AG08396 (cell line): ENCODE results near the gene ZEB1.
"Not testable (repeated sequence)": the region's sequence is repeated elsewhere in the genome, so short reads cannot be mapped to it uniquely, and the experiment has no call there.

Experiments used
- DNase-seq: peaks from one replicate; pipeline ENCODE4 v3.0.0; 2012; ENCODE audit warnings: low spot score, mixed read lengths

Gene ZEB1

GRCh38 chr10:31368724-31369123, 49.7 kb downstream of the ZEB1 start:
- no peak for DNase-seq

GRCh38 chr10:31372439-31372838, 53.4 kb downstream of the ZEB1 start:
- no peak for DNase-seq

- DNase-seq: no peak
Observed at GRCh38 chr10:31374146-31374696, 55.2 kb downstream of the ZEB1 start.

GRCh38 chr10:31381171-31381570, 62.2 kb downstream of the ZEB1 start:
- DNase-seq: no peak

GRCh38 chr10:31381766-31382316, 62.8 kb downstream of the ZEB1 start:
- no peak for DNase-seq

GRCh38 chr10:31383810-31384588, 65.0 kb downstream of the ZEB1 start:
- DNase-seq: no peak

- no peak for DNase-seq
Observed at GRCh38 chr10:31384589-31384949, 65.6 kb downstream of the ZEB1 start.

GRCh38 chr10:31390804-31391203, 71.8 kb downstream of the ZEB1 start:
- no peak for DNase-seq

GRCh38 chr10:31393844-31394243, 74.8 kb downstream of the ZEB1 start:
- DNase-seq: no peak

- no peak for DNase-seq
Observed at GRCh38 chr10:31395695-31396094, 76.7 kb downstream of the ZEB1 start.

GRCh38 chr10:31396376-31396775, 77.4 kb downstream of the ZEB1 start:
- no peak for DNase-seq

GRCh38 chr10:31397852-31398251, 78.8 kb downstream of the ZEB1 start:
- DNase-seq: no peak

GRCh38 chr10:31399171-31399570, 80.2 kb downstream of the ZEB1 start:
- no peak for DNase-seq

GRCh38 chr10:31399631-31400030, 80.6 kb downstream of the ZEB1 start:
- no peak for DNase-seq

- DNase-seq: no peak
Observed at GRCh38 chr10:31401287-31401686, 82.3 kb downstream of the ZEB1 start.

GRCh38 chr10:31404640-31405039, 85.6 kb downstream of the ZEB1 start:
- DNase-seq: no peak

GRCh38 chr10:31405829-31406228, 86.8 kb downstream of the ZEB1 start:
- not testable (repeated sequence) for DNase-seq

GRCh38 chr10:31412397-31412796, 93.4 kb downstream of the ZEB1 start:
- not testable (repeated sequence) for DNase-seq

GRCh38 chr10:31413325-31413724, 94.3 kb downstream of the ZEB1 start:
- DNase-seq: no peak

GRCh38 chr10:31418481-31418880, 99.5 kb downstream of the ZEB1 start:
- no peak for DNase-seq

- DNase-seq: peak; percentile 58
Observed at GRCh38 chr10:31419394-31420063, 100.5 kb downstream of the ZEB1 start.

GRCh38 chr10:31421322-31421721, 102.3 kb downstream of the ZEB1 start:
- DNase-seq: no peak

GRCh38 chr10:31422634-31423033, 103.6 kb downstream of the ZEB1 start:
- DNase-seq: no peak
